GM23338 (cell line): ENCODE data around the gene SEC14L3. TPM values are rescaled to one million over a fixed set of nuclear protein-coding genes. Genes with fewer than 3 reads are reported as not detected.
A peak's percentile ranks its signal among the peaks of the same experiment; 100 is the strongest.

Source experiments
- ATAC-seq: fragments of 200-7000 bp; cut with Tn5 transposase; 3 replicates; pipeline ENCODE4 v1.9.1; 2020
- DNase-seq: peaks from one replicate; pipeline ENCODE4 v3.0.0-alpha.2; 2015; ENCODE audit warnings: low spot score
- H2AFZ ChIP-seq: fragments of 200-600 bp; sonication (generic); 2 replicates; pipeline ENCODE4 v1.8.0; 2016; ENCODE audit warnings: antibody characterized with exemption, mild to moderate bottlenecking, moderate library complexity
- H3F3A ChIP-seq: fragments of 200-600 bp; sonication (generic); replicated peaks from 2 replicates; pipeline ENCODE4 v1.8.0; 2017; ENCODE audit warnings: antibody characterized with exemption, mixed run types, low read depth
- H3K27ac ChIP-seq: fragments of 200-600 bp; sonication (generic); 2 replicates; pipeline ENCODE4 v1.6.1; 2016; ENCODE audit warnings: low read depth
- H3K27me3 ChIP-seq: fragments of 200-600 bp; sonication (generic); 2 replicates; pipeline ENCODE4 v1.8.0; 2016; ENCODE audit warnings: mild to moderate bottlenecking, mixed run types, moderate library complexity; ENCODE audit not compliant: insufficient read depth
- H3K36me3 ChIP-seq: fragments of 200-600 bp; sonication (generic); 2 replicates; pipeline ENCODE4 v1.8.0; 2016; ENCODE audit warnings: mild to moderate bottlenecking; ENCODE audit not compliant: insufficient read depth
- H3K4me1 ChIP-seq: fragments of 200-600 bp; sonication (generic); 2 replicates; pipeline ENCODE4 v1.8.0; 2016; ENCODE audit warnings: mild to moderate bottlenecking, moderate library complexity; ENCODE audit not compliant: insufficient read depth
- H3K4me2 ChIP-seq: fragments of 200-600 bp; sonication (generic); 2 replicates; pipeline ENCODE4 v1.7.1; 2017; ENCODE audit warnings: mixed run types
- H3K4me3 ChIP-seq: fragments of 200-600 bp; sonication (generic); 2 replicates; pipeline ENCODE4 v1.6.1; 2016; ENCODE audit warnings: mixed run types
- H3K79me2 ChIP-seq: fragments of 200-600 bp; sonication (generic); replicated peaks from 2 replicates; pipeline ENCODE4 v1.8.0; 2017; ENCODE audit warnings: mild to moderate bottlenecking; ENCODE audit not compliant: insufficient read depth
- H3K9me2 ChIP-seq: fragments of 200-600 bp; sonication (generic); 2 replicates; pipeline ENCODE4 v1.8.0; 2017; ENCODE audit not compliant: insufficient read depth
- H4K20me1 ChIP-seq: fragments of 200-600 bp; sonication (generic); replicated peaks from 2 replicates; pipeline ENCODE4 v1.8.0; 2017; ENCODE audit warnings: mild to moderate bottlenecking; ENCODE audit not compliant: insufficient read depth
- H3K27ac Mint-ChIP-seq: 2 replicates; pipeline ENCODE4 v1.8.0; 2020; ENCODE audit warnings: inconsistent platforms, mild to moderate bottlenecking, moderate library complexity, mixed read lengths
- H3K27me3 Mint-ChIP-seq: 3 replicates; pipeline ENCODE4 v1.8.0; 2022; ENCODE audit warnings: low read depth, mild to moderate bottlenecking, moderate library complexity, mixed read lengths, inconsistent platforms; ENCODE audit not compliant: insufficient read depth, poor library complexity
- H3K36me3 Mint-ChIP-seq: 3 replicates; pipeline ENCODE4 v1.8.0; 2021; ENCODE audit warnings: low read depth, mild to moderate bottlenecking, inconsistent platforms, moderate library complexity, mixed read lengths
- H3K4me1 Mint-ChIP-seq: 3 replicates; pipeline ENCODE4 v1.8.0; 2020; ENCODE audit warnings: mild to moderate bottlenecking, inconsistent platforms, mixed read lengths
- H3K4me3 Mint-ChIP-seq: 3 replicates; pipeline ENCODE4 v1.8.0; 2021; ENCODE audit warnings: moderate library complexity, mild to moderate bottlenecking, inconsistent platforms, mixed read lengths
- H3K9me3 Mint-ChIP-seq: 3 replicates; pipeline ENCODE4 v1.8.0; 2020; ENCODE audit warnings: moderate library complexity, mild to moderate bottlenecking, inconsistent platforms, mixed read lengths
- CREB1 ChIP-seq: fragments of 250-450 bp; sonication (Bioruptor Pico); IDR thresholded peaks from 2 replicates; pipeline ENCODE4 v1.5.0; 2020; ENCODE audit warnings: low read depth, mild to moderate bottlenecking, moderate library complexity
- CTCF ChIP-seq, 2 experiments: fragments of 200-600 bp in 1 of 2; sonication (generic) in 1 of 2; conservative IDR thresholded peaks; 2 replicates each; pipeline versions ENCODE4 v1.5.1 to v1.6.1; 2016 to 2017; ENCODE audit warnings: antibody characterized with exemption in 2 of 2, low read depth in 2 of 2, mild to moderate bottlenecking in 2 of 2, moderate library complexity in 1 of 2
- ETS1 ChIP-seq: IDR thresholded peaks from 2 replicates; pipeline ENCODE4 v1.6.1; 2016; ENCODE audit warnings: antibody characterized with exemption
- EZH2phosphoT487 ChIP-seq: fragments of 200-600 bp; sonication (generic); IDR thresholded peaks from one replicate; pipeline ENCODE4 v1.8.1; 2018; ENCODE audit warnings: antibody characterized with exemption; ENCODE audit not compliant: unreplicated experiment
- JUNB ChIP-seq: IDR thresholded peaks from one replicate; pipeline ENCODE4 v1.6.1; 2016; ENCODE audit warnings: antibody characterized with exemption; ENCODE audit not compliant: unreplicated experiment
- POLR2AphosphoS5 ChIP-seq: IDR thresholded peaks from 2 replicates; pipeline ENCODE4 v1.6.1; 2016; ENCODE audit warnings: antibody characterized with exemption, low read depth
- REST ChIP-seq: IDR thresholded peaks from one replicate; pipeline ENCODE4 v1.6.1; 2018; ENCODE audit warnings: antibody characterized with exemption; ENCODE audit not compliant: unreplicated experiment
- ZNF114 ChIP-seq: fragments of 250-450 bp; sonication (Bioruptor Pico); IDR thresholded peaks from 2 replicates; pipeline ENCODE4 v1.5.0; 2020; ENCODE audit warnings: mild to moderate bottlenecking, moderate library complexity
- ZNF331 ChIP-seq: fragments of 250-450 bp; sonication (Bioruptor Pico); IDR thresholded peaks from 2 replicates; pipeline ENCODE4 v1.5.0; 2020; ENCODE audit warnings: low read depth, mild to moderate bottlenecking, moderate library complexity
- polyA plus RNA-seq: library from polyadenylated mRNA; unstranded; fragments of >200 nt; fragmentation: Nextera tagmentation; extraction: Ambion mirVana; gene quantifications from 2 replicates; pipeline ENCODE4 v1.2.1, GENCODE V29; 2016
- total RNA-seq: library from RNA; depleted of rRNA; stranded (reverse); fragments of >200 nt; shearing (Covaris generic); gene quantifications from 2 replicates; pipeline ENCODE4 v1.2.3, GENCODE V29; 2014

Gene SEC14L3
- total and polyA plus RNA-seq, 2 experiments from 2014 or later = not detected

GRCh38 chr22:30444632-30445437 lies 27.0 kb downstream of the SEC14L3 start:
- no peaks in the 10 kb centered on the region for H3K79me2 ChIP-seq
- H4K20me1 ChIP-seq = no peaks in the 10 kb centered on the region
- peaks cover 14% of the 10 kb centered on the region; the same call in 2 of the 3 replicates for H3K4me1 Mint-ChIP-seq
- H3K4me1 ChIP-seq = no peaks in the 10 kb centered on the region; the same call in 1 of the 2 replicates
- no peaks in the 10 kb centered on the region for H3K9me3 Mint-ChIP-seq
- peaks cover 11% of the 10 kb centered on the region for H3K27me3 Mint-ChIP-seq
- H3K9me2 ChIP-seq = no peaks in the 10 kb centered on the region
- peak; percentile 91 for ATAC-seq
- H3K36me3 Mint-ChIP-seq = no peaks in the 10 kb centered on the region
- DNase-seq = peak; percentile 89
- peak overlapping the region; percentile 64 for H3K4me3 Mint-ChIP-seq
- no peaks in the 10 kb centered on the region for H3F3A ChIP-seq
- no peak overlapping the region for H3K27ac ChIP-seq
- H3K4me2 ChIP-seq = peak overlapping the region; percentile 67
- H3K27me3 ChIP-seq = no peaks in the 10 kb centered on the region
- H3K36me3 ChIP-seq = no peaks in the 10 kb centered on the region
- peak overlapping the region; percentile 82; the same call in 1 of the 2 replicates for H3K27ac Mint-ChIP-seq
- H2AFZ ChIP-seq = peak overlapping the region; percentile 81
- no peak for TF ChIP-seq JUNB
- TF ChIP-seq POLR2AphosphoS5 = peak; percentile 56; the same call in 1 of the 2 replicates
- peak; percentile 83 to 84 for TF ChIP-seq CTCF (conservative IDR thresholded peaks at IDR 0.05; ENCODE audit: low read depth in 2 of 2)
- peak overlapping the region; percentile 39; the same call in 1 of the 2 replicates for H3K4me3 ChIP-seq

- Histone ChIP-seq H4K20me1 (no peaks in the 10 kb centered on the region), H3K27me3 (no peaks in the 10 kb centered on the region), H3F3A (no peaks in the 10 kb centered on the region), H3K79me2 (no peaks in the 10 kb centered on the region), H3K4me1 (no peaks in the 10 kb centered on the region; the same call in 1 of the 2 replicates), H3K27ac (no peak overlapping the region), H2AFZ (no peak overlapping the region), H3K4me3 (no peak overlapping the region), H3K4me2 (no peak overlapping the region), H3K36me3 (no peaks in the 10 kb centered on the region), H3K9me2 (no peaks in the 10 kb centered on the region)
- DNase-seq = no peak
- Mint-ChIP-seq H3K4me1 (peaks cover 20% of the 10 kb centered on the region), H3K9me3 (no peaks in the 10 kb centered on the region; the same call in 2 of the 3 replicates), H3K4me3 (no peak overlapping the region), H3K27me3 (peaks cover 6% of the 10 kb centered on the region), H3K27ac (peak overlapping the region; percentile 16; the same call in 1 of the 2 replicates), H3K36me3 (no peaks in the 10 kb centered on the region)
- no peak for ATAC-seq
- TF ChIP-seq POLR2AphosphoS5 (no peak), ZNF331 (no peak), ETS1 (no peak), EZH2phosphoT487 (no peak), REST (no peak), JUNB (no peak), CREB1 (CRISPR knock-in tag) (no peak), ZNF114 (CRISPR knock-in tag) (no peak)
These were observed 30.7 kb downstream of the SEC14L3 start for GRCh38 chr22:30441088-30441487.
